ENCODE measurements around the gene LRRC23. TPM values are rescaled to one million over a fixed set of nuclear protein-coding genes. Genes with fewer than 3 reads are reported as not detected.
A peak's percentile ranks its signal among the peaks of the same experiment; 100 is the strongest.
"Not testable (repeated sequence)": the region's sequence is repeated elsewhere in the genome, so short reads cannot be mapped to it uniquely, and the experiment has no call there.

The LRRC23 gene
- total RNA-seq, 1 experiment from 2014 or later = 2.7 TPM

DNA sequence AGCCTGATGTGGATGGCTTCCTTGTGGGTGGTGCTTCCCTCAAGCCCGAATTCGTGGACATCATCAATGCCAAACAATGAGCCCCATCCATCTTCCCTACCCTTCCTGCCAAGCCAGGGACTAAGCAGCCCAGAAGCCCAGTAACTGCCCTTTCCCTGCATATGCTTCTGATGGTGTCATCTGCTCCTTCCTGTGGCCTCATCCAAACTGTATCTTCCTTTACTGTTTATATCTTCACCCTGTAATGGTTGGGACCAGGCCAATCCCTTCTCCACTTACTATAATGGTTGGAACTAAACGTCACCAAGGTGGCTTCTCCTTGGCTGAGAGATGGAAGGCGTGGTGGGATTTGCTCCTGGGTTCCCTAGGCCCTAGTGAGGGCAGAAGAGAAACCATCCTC lies 34.3 kb upstream of the LRRC23 start:
- not testable (repeated sequence) for H3K9me3 ChIP-seq, H3K4me3 ChIP-seq, H3K27me3 ChIP-seq
- peaks cover 55% of the 10 kb centered on the region for H3K36me3 ChIP-seq
- DNase-seq = peak; percentile 28

DNA sequence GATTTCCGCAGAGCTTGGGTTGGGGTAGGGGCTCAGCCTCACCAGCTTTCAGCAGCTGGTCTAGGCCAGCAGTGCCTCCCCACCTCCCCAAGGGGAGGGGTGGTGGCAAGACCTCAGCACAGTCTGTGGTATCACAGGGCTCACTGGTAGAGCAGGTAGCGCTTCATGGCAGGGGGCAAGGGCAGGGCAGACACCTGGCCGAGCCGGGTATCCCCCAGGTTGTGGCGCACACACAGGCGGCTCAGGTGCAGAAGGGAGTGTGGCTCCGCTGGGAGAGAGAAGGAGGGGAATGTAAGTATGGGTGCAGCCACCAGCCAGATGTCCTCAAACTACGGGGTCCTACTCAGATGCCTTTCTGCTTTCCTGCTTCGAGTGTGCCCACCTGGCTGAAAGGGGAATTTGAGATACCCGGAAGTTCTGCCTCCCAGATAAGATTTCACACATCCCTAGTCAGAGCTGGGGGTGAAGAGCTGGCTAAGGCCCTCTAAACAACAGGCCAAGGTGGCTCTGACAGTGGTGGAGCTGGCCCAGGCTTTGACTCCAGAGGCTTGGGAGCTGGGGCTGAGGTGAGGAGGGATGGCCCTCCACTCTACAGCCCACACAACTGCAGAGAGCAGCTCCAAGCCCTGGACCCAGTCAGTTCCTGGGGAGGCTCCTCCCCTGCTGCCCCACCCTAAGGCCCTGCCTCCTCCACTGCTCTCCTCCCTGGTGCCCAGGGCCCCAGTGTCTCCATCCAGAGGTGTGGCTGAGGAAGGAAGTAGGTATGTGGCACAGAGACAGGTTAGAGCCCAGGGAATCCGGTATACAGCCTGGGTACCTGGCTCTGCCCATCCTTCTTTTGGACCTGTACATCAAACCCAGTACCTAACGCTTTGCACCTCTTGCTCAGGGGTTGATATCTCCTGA lies 33.3 kb upstream of the LRRC23 start:
- peak overlapping the region; percentile 92 for H3K4me3 ChIP-seq
- H3K27me3 ChIP-seq = no peaks in the 10 kb centered on the region
- H3K36me3 ChIP-seq = peaks cover 49% of the 10 kb centered on the region
- no peaks in the 10 kb centered on the region for H3K9me3 ChIP-seq
- peak; percentile 62 for DNase-seq

DNA sequence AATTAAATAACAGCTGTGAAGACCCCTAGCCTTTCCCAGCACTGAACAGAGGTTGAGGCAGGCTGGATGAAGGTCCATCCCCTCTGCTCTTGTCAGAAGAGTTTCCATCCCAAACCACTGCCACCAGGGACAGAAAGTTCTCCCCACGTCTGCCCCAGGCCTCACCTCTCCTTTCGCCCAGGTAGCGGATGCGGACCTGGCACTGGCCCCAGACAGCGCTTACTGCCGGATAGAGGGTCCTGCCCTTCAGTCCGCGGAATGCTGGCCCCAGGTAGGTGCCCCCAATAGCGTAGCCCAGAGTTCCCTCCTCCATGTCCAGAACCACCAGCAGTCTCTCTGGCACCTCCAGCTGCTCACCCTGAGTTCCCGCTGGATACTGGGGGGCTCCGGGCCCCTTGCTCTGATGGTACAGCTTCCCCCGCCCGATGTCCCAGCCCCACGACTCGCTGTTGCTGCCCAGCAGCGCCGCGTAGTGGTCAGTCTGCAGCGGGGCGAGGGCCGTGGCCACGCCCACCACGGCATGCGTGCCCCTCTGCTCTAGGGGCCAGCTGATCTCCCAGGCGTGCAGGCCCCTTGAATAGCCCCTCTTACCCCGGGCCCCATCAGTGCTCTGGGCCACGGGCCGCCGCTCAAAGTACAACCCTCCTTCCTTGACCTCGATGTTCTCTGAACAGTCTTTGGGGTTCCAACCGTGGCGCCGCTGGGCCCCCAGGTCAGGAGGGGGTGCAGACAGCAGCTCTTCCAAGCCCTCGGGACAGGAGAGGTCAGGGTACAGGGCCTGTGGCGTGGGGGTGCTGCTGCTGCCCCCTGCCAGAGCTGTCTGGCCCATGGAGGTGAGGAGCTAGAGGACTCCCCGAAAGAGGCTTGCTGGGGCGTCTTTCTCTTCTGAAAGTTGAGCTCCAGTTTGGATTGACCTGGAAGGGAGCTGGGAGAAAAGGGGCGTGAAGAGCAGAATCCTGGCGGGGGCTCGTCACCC lies 32.3 kb upstream of the LRRC23 start:
- peak; percentile 81 for DNase-seq
- H3K27me3 ChIP-seq = no peaks in the 10 kb centered on the region
- peaks cover 48% of the 10 kb centered on the region for H3K36me3 ChIP-seq
- peak overlapping the region; percentile 92 for H3K4me3 ChIP-seq
- H3K9me3 ChIP-seq = no peaks in the 10 kb centered on the region

DNA sequence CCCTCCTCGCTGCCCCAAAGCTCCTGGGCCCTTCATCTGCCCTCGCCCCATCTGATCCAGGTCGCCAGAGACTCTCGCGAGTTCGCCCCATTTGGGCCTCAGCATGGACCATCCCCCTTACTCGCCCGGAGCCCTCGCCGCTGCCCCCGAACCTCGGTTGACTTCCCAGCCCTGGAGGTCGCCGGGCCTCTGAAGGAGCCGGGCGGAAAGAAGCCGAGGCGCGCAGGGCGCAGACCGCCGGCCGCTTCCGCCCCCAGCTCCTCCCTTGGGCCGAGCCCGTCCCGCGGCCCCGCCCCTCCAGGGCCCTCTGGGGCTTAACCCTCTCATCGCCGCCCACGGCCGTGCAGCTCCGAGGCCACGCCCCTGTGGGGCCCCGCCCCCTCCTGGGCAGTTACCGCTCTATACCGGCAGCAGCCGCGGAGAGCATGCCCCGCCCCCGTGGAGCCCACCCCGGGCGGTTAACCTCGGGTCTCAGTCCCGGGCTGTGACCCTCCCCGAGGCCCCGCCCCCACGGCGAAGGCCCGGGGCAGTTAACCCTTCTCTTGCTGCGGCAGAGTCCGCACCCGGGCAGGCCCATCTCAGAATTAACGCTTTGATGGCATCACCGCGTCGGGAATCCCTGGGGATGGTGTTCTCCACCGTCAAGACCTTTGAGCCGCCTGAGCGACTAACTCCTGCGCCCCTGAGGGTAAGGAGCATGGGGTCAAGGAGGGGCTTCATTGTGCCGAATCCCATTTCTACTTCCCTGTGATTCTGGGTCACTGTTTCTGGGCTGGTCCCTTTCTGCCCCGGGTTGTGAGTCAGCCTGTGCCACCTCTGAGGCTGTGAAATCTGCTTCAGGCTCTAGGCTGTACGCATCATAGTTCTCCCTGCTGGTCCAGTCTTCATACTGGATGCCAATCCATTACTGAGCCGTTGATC lies 31.3 kb upstream of the LRRC23 start, which contains the start of gene SPSB2:
Gene SPSB2 (minus strand): TSS at position 210 of the 921 bp plus-strand sequence. CDS start 402 bp downstream, outside the sequence.
- peak within 1 kb of the TSS; percentile 92 for H3K4me3 ChIP-seq
- H3K36me3 ChIP-seq = peaks cover 41% of the 10 kb centered on the region
- H3K27me3 ChIP-seq = no peaks in the 10 kb centered on the region
- no peaks in the 10 kb centered on the region for H3K9me3 ChIP-seq
- DNase-seq = peak; percentile 98

DNA sequence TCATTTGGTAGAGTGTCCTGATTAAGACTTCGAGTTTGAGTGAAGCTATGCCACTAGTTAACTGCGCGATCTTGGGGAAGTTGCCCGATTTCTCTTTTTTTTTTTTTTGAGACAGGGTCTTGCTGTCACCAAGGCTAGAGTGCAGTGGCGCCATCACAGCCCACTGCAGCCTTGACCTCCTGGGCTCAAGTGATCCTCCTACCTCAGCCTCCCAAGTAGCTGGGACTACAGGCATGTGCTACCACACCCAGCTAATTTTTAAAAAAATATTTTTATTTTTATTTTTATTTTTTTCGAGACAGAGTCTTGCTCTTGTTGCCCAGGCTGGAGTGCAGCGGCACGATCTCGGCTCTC lies 30.6 kb upstream of the LRRC23 start:
- peak overlapping the region; percentile 92 for H3K4me3 ChIP-seq
- H3K9me3 ChIP-seq, H3K27me3 ChIP-seq, DNase-seq: not testable (repeated sequence)
- H3K36me3 ChIP-seq = peaks cover 36% of the 10 kb centered on the region

DNA sequence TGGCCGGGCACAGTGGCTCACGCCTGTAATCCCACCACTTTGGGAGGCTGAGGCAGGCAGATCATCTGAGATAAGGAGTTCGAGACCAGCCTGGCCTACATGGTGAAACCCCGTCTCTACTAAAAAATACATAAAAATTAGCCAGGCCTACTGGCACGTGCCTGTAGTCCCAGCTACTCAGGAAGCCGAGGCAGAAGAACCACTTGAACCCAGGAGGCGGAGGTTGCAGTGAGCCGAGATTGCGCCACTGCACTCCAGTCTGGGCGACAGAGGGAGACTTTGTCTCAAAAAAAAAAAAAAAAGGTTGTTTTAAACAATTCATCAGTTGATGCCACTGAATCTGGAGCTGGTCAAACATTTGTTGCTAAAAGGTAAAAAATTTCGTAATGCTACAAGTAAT lies 24.8 kb upstream of the LRRC23 start:
- not testable (repeated sequence) for H3K9me3 ChIP-seq, H3K36me3 ChIP-seq, DNase-seq, H3K27me3 ChIP-seq, H3K4me3 ChIP-seq

DNA sequence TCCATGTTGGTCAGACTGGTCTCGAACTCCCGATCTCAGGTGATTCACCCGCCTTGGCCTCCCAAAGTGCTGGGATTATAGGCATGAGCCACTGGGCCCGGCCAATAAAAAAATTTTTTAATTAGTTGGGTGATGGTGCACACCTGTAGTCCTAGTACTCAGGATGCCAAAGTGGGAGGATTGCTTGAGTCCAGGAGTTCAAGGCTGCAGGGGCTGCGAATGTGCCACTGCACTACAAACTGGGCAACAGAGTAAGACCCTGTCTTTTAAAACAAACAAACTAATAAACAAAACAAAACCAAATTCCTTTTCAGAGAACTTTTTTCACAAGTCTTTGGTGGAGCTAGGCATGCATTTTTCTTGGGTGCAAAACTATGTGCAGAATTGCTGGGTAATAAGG lies 21.4 kb upstream of the LRRC23 start:
- Histone ChIP-seq H3K36me3 (peaks cover 8% of the 10 kb centered on the region), H3K27me3 (no peaks in the 10 kb centered on the region)
- DNase-seq = no peak

DNA sequence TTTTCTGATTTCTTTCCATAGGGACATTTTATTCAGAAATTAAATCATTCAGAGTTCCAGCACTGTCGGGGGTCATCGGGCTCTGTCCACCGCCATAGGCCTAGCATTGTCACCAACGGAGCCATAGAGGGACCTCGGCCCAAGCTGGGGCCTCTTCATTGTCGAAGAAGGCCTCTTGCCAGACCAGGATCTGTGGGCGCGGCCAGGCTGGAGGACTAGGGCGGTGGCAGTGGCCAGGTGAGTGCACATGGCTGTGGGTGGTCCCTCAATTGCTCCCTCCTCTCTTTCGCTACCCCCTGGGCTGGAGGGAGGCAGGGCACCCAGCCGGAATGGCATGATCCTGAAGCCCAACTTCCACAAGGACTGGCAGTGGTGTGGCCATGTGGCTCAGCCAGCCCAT lies 20.9 kb upstream of the LRRC23 start:
- Histone ChIP-seq H3K9me3 (no peaks in the 10 kb centered on the region), H3K27me3 (no peaks in the 10 kb centered on the region), H3K4me3 (no peak overlapping the region), H3K36me3 (peaks cover 8% of the 10 kb centered on the region)
- DNase-seq = no peak

More for the DNA sequence above, 21.4 kb upstream of the LRRC23 start:
- Histone ChIP-seq H3K9me3 (no peaks in the 10 kb centered on the region), H3K4me3 (no peak overlapping the region)

DNA sequence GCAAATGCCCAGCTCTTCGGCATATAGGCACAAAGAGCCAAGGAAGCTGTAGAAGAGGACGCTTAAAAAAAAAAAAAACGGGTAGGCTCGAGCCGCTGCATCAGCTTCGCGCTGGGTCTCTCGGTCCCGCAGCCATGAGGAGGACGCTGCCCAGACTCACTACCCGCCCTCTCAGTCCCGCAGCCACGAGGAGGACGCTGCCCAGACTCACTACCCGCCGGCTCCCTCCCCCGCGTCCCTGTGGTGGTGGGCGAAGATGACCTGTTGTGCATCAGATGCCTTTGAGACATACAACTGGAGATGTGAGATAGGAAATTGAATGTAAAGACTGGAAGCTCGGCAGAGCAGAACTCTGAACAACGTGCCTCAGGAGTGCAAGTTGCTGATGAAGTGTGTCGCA lies 20.1 kb upstream of the LRRC23 start:
- Histone ChIP-seq H3K9me3 (no peaks in the 10 kb centered on the region), H3K27me3 (no peaks in the 10 kb centered on the region), H3K36me3 (peaks cover 5% of the 10 kb centered on the region; the same call in 1 of the 2 replicates), H3K4me3 (no peak overlapping the region)
- DNase-seq = no peak

DNA sequence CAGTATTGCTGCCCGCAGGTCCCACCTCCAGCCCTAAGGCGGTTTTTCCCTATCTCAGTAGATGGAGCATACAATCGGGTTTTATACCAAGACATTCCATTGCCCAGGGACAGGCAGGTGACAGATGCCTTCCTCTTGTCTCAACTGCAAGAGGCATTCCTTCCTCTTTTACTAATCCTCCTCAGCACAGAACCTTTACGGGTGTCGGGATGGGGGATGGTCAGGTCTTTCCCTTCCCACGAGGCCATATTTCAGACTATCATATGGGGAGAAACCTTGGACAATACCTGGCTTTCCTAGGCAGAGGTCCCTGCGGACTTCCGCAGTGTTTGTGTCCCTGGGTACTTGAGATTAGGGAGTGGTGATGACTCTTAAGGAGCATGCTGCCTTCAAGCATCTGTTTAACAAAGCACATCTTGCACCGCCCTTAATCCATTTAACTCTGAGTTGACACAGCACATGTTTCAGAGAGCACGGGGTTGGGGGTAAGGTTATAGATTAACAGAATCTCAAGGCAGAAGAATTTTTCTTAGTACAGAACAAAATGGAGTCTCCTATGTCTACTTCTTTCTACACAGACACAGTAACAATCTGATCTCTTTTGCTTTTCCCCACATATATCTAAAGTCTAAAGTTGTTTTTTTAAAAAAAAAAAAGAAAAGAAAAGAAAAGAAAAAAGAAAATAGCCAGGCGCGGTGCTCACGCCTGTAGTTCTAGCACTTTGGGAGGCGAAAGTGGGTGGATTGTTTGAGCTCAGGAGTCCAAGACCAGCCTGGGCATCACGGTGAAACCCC lies 18.2 kb upstream of the LRRC23 start:
- not testable (repeated sequence) for H3K4me3 ChIP-seq, DNase-seq, H3K27me3 ChIP-seq, H3K9me3 ChIP-seq
- H3K36me3 ChIP-seq = peaks cover 11% of the 10 kb centered on the region

DNA sequence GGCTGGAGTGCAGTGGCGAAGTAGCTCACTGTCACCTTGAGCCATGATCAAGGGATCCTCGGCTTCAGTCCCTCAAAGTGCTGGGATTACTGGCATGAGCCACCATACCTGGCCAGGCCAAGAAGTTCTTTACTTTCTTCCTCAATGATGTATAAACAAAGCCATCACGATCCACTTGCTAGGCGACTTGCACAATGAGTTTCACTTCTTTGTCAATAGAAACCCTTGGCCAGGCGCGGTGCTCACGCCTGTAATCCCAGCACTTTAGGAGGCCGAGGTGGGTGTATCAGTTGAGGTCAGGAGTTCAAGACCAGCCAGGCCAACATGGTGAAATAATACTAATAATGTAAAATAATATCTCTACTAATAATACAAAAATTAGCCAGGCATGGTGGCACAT lies 17.2 kb upstream of the LRRC23 start:
- Histone ChIP-seq H3K36me3 (peaks cover 11% of the 10 kb centered on the region), H3K9me3 (no peaks in the 10 kb centered on the region), H3K27me3 (no peaks in the 10 kb centered on the region), H3K4me3 (no peak overlapping the region)
- DNase-seq = no peak

DNA sequence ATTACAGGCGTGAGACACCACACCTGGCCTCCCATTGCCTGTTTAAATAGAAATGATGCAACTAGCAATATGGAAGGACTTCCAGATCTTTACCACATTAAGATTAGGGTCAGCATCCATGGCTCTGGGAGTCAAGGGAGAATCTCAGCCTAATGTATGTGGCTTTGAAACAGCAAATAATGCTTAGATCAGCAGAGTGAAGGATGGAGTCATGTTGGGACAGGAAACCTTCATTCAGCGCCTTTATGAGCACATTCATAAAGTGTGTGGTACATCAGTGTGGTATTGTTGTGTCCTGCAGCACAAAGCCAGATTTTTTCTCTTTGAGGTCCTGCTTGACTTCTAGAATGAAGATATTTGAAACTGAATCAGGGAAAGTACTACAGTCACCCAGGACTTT lies 16.3 kb upstream of the LRRC23 start:
- Histone ChIP-seq H3K4me3 (no peak overlapping the region), H3K36me3 (peaks cover 11% of the 10 kb centered on the region), H3K27me3 (no peaks in the 10 kb centered on the region), H3K9me3 (no peaks in the 10 kb centered on the region)
- DNase-seq = no peak

DNA sequence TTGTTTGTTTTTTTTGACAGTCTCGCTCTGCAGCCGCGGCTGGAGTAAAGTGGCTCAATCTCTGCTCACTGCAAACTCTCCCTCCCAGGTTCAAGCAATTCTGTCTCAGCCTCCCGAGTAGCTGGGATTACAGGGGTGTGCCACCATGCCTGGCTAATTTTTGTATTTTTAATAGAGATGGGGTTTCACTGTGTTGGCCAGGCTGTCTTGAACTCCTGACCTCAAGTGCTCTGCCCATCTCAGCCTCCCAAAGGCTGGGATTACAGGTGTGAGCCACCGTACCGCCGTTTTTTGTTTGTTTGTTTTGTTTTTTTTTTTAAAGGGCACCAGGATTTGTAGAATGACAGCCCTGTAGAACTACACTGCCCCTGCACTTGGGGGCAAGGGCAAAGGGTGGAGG lies 15.8 kb upstream of the LRRC23 start:
- H3K36me3 ChIP-seq = peaks cover 11% of the 10 kb centered on the region
- H3K4me3 ChIP-seq, H3K9me3 ChIP-seq, DNase-seq, H3K27me3 ChIP-seq: not testable (repeated sequence)

DNA sequence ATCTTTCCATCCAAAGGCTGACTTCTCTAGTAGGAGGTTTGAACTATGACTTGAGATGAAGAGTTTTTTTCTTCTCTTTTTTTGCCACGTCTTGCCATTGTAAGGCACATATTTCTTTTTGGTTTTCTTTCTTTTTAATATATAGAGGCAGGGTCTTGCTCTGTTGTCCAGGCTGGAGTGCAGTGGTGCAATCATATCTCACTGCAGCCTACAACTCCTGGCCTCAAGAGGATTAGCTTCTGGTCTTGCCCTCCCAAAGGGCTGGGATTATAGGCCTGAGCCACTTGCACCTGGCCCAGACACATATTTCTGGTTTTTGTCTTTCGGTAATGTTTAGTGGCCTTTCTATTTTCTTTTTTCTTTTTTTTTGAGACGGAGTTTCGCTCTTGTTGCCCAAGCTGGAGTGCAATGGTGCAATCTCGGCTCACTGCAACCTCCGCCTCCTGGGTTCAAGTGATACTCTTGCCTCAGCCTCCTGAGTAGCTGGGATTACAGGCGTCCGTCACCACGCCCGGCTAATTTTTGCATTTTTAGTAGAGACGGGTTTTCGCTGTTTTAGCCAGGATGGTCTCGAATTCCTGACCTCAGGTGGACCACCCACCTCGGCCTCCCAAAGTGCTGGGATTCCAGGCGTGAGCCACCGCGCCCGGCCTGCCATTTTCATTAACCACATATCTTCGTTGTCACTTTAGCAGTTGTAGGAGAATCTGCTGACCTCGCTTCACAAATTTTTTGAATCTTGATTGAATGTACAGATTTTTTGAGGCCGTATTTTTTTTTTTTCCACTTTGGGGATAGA lies 14.6 kb upstream of the LRRC23 start:
- not testable (repeated sequence) for H3K36me3 ChIP-seq, H3K4me3 ChIP-seq, DNase-seq, H3K9me3 ChIP-seq, H3K27me3 ChIP-seq

All from MG63 (cell line).